ENCODE measurements around the gene LRRC10. TPM values are rescaled to one million over a fixed set of nuclear protein-coding genes. Genes with fewer than 3 reads are reported as not detected.
"Not testable (repeated sequence)": the region's sequence is repeated elsewhere in the genome, so short reads cannot be mapped to it uniquely, and the experiment has no call there.

Gene LRRC10
- total RNA-seq, 1 donor from 2014 or later = not detected

- DNase-seq = no peak
These were observed 5.3 kb upstream of the LRRC10 start for GRCh38 chr12:69616025-69616424.

DNA sequence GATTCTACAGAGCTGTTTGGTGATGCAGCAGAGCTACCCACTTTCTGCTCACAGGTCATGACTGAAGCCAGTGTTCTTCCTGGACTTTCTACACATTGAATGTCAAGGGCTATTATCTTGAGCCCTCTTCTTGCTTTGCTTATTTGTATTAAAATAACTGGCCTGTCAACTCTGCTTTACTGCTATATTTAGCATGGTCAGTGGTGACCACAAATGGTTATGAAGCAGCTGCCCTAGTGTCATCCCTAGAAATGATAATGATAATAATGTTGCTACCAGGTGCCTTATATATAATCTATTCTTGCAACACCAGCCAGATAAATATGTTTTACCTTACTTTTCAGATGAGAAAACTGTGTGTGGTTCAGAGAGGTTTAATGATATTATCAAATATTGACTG, 2.6 kb upstream of the LRRC10 start:
- no peak for DNase-seq

DNA sequence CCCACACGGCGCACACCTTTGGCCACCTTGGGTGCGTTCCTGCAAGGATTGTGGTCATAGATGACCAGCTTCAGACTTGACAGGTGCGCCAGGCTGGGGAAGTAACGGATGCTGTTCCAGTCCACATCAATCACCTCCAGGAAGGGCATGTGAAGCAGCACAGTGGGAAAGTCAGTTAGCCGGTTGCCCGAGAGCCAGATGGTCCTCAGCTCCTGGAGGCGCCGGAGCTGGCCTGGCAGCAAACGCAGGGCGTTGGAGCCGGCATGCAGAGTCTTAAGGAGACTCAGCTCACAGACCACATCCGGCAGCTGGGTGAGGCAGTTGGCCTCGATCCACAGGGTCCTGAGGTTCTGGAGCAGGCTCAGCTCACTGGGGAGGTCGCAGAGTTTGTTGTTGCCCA, 581 bp downstream of the LRRC10 start:
- no peak for DNase-seq

- no peak for DNase-seq
These were observed 2.6 kb downstream of the LRRC10 start for GRCh38 chr12:69608114-69608513.

GRCh38 chr12:69604275-69604674, 6.4 kb downstream of the LRRC10 start:
- not testable (repeated sequence) for DNase-seq

- DNase-seq = not testable (repeated sequence)
These were observed 7.2 kb downstream of the LRRC10 start for GRCh38 chr12:69603556-69603955.

- no peak for DNase-seq
These were observed 7.8 kb downstream of the LRRC10 start for GRCh38 chr12:69602954-69603353.

DNA sequence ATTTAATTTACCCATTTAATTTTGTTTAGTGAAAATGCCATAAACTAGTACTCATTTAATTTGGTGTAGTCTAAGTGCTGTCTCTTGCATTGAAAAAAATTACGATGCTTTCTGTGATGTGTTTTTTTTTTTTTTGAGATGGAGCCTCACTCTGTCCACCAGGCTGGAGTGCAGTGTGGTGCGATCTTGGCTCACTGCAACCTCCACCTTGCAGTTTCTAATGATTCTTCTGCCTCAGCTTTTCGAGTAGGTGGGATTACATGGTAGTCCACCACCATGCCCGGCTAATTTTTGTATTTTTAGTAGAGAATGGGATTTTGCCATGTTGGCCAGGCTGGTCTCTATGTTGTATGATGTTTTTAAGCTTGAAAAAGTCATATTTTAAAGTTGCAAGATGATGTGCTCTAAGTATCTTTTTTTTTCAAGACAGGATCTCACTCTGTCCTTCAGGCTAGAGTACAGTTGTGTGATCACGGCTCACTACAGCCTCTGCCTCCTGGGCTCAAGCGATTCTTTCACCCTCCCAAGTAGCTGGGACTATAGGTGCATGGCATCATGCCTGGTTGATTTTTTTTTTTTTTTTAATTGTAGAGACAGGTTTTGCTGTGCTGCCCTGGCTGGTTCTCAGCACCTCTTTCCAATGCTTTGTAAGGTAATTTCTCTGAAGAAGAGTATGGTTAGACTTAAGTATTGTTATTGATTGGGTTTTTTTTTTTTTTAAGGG, 8.6 kb downstream of the LRRC10 start:
- no peak for DNase-seq

DNA sequence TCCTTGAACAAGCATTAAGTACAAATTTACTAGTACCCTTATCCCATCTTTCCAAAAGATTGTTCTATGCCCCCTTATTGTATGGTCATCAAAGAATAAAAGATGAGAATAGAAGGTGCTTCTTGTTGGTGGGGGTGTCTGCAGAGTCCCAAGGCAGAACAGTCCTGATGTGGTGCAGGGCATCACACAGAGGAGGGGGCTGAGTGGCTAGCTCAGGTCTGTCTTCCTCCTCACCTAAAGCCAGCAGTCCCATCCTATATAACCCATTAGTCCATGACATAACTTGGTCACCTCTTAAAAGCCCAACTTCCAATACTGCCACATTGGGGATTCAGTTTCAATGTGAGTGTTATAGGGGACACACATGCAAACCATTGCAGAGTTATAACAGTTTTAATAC, 9.9 kb downstream of the LRRC10 start:
- no peak for DNase-seq

GRCh38 chr12:69598174-69598753, 12.4 kb downstream of the LRRC10 start:
- DNase-seq = no peak

- no peak for DNase-seq
These were observed 15.0 kb downstream of the LRRC10 start for GRCh38 chr12:69595689-69596088.

DNA sequence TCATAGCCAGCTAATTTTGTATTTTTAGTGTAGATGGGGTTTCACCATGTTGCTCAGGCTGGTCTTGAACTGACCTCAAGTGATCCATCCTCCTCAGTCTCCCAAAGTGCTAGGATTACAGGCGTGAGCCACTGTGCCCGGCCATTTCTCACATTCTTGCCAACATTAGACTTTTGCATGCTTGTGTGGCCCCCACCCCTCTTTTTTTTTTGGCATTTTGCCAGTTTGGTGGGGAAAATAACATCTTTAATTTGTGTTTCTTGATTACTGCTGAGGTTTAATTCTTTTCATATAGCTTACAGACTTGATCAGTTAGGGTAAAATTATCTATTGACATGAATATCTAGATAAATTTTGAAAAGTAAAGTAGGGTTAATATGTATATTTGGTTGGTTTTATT, 21.6 kb downstream of the LRRC10 start:
- DNase-seq = no peak

GRCh38 chr12:69588527-69588926, 22.2 kb downstream of the LRRC10 start:
- no peak for DNase-seq

- peak; percentile 93 for DNase-seq
These were observed 25.3 kb downstream of the LRRC10 start, which contains the start of gene CCT2 for GRCh38 chr12:69585189-69586062. Gene CCT2 (plus strand): TSS chr12:69585459. CDS start chr12:69585522, 63 bp downstream.

GRCh38 chr12:69583203-69583602, 27.5 kb downstream of the LRRC10 start:
- DNase-seq = no peak

DNA sequence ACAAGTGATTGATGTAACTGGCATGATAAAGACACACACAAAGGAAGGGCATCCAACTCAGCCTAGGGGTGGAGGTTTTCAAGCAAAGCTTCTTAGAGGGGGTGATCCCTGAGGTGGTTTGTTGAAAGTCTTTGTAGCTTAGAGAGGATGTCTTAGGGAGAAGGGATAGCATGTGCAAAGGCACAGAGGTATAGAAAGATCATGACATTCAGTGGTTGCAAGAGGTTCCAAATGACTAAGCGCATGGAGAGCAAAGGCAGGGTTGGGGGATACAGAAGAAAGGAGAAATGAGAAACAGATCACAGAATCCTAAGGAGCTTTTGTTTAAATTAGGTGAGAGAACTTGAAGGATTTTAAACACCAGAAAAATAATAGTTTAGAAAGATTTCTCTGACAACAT, 30.6 kb downstream of the LRRC10 start:
- DNase-seq = no peak

DNA sequence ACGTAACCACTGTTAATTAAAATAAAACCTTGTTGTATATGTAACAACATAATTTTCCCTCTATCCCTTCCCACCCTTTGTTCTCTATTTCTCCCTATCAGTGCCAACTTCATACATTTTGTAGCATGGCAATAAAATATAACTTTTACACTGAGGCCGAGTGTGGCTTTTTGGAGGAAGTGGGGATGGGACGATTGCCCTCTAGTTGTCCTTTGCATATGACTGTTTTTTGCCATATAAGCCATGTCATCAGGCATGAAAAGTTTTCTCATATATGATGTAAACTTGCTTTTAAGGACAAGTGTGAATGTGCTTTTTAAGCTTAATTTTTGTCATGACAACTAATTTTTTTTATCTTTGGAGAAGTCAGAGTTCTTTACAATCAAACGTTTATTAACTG, 31.7 kb downstream of the LRRC10 start:
- DNase-seq = no peak

DNA sequence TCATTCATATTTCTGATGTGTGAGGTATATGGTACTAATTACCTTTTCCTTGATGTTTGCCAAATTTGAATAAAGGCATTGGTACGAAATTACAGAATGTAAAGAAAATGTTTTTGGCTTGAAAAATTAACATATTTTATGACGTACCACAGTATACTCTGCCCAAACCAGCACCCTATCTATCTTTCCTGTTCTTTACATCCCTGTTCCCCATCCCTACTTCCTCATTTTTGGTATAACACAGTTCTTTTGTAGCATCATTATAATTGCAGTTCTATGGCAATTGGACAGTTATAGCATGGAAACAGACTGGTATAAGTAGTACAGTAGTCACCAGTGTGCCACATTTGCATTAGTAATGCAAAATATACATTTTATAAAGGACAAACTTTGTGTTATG, 32.4 kb downstream of the LRRC10 start:
- no peak for DNase-seq

DNA sequence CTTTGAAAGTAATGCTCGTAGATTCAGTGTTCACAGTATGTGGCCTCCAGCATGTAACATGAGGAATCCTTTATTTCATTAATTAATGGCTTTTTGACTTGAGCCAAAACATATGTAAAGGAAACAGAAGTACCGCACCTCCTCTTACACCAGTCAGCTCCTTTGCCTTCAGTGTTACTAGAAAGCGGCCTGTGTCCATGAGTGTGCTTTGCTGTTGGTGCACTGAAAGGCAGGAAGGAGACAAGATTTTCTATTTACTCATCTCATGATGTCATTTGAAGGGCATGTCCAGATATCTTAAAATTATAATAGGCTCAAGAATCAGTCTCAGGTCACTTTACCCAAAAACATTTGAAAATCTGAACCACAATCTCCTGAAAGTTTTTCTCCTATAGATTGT, 35.4 kb downstream of the LRRC10 start:
- DNase-seq = no peak

GRCh38 chr12:69570545-69571399, 39.9 kb downstream of the LRRC10 start:
- DNase-seq = no peak

GRCh38 chr12:69570000-69570516, 40.6 kb downstream of the LRRC10 start:
- DNase-seq = no peak

DNA sequence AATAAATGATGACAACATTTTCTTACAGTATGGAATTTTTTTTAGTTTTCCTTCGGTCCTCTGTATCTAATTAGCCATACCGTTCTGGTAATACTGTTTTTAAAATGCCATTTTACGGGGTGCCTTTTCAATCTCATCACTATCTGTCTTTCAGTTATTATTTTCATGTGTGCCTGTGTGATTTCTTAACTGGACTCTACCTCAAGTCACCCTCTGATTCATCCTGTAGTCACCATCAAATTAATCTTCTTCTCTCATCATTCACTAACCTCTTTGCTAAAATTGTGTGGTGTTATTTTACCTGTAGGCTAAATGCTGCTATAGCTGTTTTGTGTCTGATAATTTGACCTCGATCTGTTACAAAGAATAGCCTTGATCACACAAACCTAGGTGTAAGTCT, 41.5 kb downstream of the LRRC10 start:
- no peak for DNase-seq

All from occipital lobe (tissue), 2 donors.